NCI-H774 (cell line): Measurements from ENCODE around the gene CUX1.
A peak's percentile ranks its signal among the peaks of the same experiment; 100 is the strongest.

ENCODE experiments used
- DNase-seq: peaks from one replicate; lab custom pipeline; 2025; lab: John Stamatoyannopoulos, UW

Gene CUX1

DNA sequence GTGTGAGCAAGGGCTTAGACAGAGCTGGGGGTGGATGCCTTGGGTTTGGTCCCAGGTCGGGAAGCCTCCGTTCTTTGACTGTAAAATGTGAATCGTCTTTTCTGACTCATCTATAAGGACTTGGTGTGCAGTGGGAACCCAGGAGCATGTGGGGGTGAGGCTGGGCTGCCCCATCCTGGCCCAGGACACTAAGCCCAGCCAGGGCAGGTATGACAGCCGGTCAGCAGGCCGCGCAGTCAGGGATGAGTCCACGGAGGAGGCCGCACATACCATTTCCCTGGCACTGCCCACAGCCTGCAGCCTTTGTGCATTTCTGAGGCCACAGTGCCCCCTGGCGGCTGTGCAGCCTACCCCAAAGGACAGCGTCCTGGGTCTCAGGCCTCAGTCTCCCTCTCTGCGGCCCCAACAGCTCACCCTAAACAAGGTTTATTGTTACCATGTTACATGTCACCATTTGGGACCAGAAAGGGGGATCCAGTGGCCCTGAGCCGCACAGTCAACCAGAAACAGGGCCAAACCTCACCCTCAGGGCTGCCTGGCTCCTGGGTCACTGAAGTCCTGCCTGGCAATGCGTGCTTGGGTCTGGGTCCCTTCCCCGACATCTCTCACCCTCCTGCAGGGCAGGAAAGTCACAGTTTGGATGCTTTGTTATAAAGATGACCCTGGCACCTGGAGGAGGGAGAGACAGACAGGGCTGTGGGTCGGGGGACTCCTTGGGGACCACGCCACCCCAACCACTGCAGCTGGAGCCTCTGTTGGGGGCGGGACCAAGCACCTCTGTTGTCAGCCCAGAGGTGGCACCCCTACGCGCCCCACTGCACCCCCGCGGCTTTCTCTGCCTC lies 454.9 kb downstream of the CUX1 start:
- DNase-seq = peak; percentile 31

DNA sequence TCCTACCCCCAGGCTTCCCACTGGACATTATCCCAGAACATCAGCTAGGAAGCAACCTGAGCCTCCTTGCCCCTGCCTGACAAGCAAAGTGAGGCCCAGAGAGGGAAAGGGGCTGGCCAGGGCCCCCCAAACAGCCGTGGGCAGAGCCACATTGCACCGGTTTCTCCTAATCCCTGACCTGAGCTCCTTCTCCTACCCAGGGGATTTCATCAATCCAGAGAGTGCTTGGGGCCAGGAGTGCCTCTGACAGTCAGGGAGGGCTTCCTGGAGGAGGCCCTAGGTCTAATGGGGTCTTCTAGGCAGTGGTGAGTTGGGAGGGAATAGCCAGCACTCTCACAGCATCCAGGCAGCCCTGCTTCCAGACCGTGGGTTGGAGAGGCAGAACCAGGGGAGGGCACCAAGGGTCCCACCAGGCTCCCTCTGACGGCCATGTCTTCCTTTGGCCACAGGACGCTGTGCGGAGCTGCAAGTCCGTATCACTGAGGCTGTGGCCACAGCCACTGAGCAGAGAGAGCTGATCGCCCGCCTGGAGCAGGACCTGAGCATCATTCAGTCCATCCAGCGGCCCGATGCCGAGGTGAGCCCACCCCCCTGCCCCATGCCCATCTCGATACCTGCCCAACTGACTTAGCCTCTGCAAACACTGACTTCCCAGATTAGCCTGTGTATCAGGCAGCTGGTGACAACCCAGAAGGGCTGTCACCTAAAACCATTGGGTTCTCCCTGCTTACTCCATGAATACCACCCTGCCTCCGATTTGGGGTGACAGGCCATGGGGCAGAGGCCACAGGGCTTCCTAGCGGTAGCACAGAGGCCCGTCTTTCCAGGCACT lies 455.7 kb downstream of the CUX1 start:
- DNase-seq = no peak

DNA sequence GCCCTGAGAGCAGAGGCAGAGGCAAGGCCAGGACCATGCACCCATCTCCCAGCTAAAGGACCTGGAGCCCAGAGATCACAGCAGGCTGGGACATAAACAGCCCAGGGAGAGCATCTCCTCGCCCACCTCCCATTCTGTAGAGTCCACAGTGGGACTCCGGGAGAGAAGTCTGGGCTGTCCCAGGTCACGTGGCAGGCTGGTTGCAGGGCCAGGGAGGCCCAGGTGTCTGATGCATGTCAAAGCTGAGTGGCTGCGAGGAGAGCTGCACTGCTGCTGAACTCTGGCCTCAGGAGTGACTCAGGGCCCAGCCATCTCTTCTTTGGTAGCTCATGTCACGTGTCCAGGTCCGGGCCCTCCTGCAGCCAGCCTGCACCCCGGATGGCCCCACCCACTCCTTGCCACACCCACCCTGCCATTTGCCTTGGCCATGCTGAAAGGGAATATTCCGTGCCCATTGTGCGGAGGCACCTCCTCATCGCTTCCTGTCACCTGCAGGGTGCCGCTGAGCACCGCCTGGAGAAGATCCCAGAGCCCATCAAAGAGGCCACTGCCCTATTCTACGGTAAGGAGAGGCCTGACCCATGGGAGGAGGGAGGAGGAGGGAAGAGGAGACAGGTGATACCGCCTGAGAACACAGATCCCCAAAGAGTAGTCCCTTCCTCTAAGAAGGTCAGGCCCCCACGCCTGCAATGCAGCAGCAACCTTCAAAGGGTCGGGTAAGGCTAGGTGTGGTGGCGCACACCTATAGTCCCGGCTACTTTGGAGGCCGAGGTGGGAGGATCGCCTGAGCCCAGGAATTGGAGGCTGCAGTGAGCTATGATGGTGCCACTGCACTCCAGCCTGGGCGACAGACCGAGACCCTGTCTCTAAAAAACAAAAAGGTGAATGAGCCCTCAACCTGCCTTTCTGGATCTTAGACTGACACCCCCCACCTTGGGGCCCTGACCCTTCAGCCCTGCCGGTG lies 456.6 kb downstream of the CUX1 start:
- no peak for DNase-seq

DNA sequence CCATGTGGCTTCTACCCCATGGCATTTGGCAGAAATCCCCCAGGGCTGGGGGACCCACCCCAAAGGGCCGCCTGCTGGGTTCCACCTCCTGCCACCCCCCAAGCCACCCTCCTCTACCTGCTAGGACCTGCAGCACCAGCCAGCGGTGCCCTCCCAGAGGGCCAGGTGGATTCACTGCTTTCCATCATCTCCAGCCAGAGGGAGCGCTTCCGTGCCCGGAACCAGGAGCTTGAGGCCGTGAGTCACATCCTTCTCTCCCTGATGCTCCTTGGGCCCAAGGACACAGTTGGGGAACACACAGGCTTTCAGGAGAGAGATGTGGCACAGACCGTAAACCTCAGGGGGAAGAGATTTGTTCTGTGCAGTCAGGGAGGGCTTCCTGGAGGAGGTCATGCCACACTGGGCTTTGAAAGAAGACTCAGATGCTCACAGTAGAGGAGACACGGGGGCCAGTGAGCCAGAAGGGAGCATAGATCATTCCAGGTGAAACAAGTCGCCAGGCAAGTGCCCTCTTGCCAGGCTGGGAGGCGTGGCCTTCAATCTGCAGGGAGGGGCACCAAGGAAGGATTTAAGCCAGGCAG lies 457.8 kb downstream of the CUX1 start:
- no peak for DNase-seq

DNA sequence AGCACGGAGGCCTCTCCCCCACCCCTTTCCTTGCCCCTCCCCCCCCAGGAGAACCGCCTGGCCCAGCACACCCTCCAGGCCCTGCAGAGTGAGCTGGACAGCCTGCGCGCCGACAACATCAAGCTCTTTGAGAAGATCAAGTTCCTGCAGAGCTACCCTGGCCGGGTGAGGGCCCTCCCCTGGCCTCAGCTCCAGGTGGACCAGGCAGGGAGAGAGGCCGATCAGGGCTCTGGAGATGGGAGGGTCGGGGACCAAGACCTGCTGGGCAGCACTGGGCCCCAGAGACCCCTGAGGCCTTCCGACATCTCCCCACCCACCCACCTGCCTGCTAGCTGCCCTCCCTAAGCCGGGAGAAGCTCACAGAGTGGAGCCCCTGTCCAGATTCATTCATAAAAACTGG lies 460.5 kb downstream of the CUX1 start:
- no peak for DNase-seq

DNA sequence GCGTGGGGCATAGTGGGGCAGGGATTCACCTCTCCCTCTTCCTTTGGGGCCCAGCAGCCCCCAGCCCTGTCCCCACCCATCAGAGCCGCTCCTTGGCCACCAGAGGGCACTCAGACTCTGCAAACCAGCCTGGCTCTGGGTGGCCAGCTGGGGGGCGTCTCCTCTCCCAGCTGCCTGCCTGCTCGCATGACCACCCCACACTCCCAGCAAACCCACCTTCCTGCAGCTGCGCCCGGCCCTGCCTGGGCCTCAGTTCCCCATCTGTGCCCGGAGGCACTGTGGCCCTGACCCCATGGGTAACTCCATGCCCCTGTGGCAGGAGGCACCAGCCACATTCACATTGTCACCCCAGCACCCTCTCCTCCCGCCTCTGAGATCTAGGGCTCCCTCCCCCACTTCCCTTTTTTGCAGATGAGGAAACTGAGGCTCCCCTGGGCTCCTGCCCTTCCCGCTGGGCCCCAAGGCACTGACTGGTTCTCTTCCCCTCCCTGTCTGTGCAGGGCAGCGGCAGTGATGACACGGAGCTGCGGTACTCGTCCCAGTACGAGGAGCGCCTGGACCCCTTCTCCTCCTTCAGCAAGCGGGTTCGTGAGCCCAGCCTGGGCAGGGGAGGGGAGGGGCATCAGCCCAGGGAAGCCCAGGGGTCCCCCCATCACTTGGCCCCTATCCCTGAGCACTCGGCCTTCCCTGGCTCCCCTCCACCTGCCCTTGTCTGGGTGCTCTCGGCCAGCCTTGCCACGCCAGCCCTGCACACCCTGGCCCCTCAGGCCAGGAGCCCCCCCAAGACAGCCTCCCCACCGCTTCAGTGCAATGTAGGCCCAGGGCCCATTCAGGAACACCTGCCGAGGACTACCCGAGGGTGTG lies 462.3 kb downstream of the CUX1 start:
- peak; percentile 10 for DNase-seq

DNA sequence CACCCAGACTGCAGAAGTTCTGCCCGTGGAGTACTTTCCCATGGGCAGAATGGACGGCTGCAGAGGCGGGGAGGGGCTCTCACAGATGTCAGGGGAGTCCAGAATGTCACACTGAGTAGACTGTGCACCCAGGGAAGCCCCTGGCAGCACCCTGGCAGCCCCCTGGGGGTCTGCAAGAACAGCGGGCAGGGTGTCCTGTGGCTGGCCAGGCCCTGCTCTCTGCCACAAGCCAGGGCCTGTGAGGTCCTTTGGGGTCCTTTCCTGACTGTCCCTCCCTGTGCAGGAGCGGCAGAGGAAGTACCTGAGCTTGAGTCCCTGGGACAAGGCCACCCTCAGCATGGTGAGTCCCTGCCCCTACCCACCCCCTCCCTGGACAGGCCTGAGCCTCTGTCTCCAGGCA lies 463.1 kb downstream of the CUX1 start:
- DNase-seq = no peak

DNA sequence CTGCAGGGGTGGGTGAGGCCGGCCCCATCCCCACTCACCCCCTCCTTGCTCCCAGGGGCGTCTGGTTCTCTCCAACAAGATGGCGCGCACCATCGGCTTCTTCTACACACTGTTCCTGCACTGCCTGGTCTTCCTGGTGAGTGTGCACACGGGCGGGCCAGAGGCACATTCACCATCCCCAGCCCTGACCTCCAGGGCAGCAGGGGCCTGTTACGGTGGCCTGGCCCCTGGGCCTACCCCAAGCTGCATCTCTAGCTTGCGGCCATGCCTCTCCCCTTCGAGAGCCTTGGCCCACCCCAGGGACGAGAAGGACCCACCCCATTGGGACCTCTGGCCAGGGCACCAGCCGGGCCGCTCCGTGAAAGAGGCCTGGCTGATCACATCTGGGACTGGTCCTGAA lies 464.4 kb downstream of the CUX1 start:
- no peak for DNase-seq

DNA sequence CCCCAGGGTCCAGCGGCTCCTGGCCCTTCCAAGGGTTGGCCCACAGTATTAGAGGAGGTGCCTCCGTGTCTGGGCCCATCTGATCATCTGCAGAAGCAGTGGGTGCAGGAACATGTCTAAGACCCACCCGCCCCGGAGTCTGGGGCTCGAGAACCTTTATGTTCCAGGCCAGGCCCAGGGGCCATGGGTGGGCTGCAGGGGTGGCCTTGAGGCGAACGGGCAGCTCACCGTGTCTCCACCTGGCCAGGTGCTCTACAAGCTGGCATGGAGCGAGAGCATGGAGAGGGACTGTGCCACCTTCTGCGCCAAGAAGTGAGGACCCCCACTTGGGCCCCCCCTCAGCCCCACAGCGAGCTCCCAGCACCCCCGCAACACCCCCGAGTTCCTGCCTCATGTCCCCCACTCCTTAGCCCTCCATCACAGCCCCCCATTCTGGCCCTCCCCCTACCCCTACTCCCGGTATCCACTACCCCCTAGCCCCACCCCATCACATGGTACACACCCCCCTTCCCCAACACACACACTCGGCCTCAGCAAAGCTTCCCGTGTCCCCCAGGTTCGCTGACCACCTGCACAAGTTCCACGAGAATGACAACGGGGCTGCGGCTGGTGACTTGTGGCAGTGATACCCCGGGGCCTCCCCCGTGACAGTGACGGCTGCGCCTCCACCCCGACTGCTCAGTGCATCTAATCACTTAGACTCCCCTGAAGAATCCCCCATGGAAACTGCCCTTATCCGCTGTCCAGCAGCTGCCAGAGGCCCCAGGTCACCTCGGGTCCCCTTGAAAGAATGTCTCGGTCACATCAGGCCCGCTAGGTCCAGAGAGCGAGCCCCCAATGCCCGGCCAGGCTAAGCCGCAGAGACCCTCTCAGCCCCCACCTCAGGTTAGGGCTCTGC lies 465.3 kb downstream of the CUX1 start:
- DNase-seq = no peak

DNA sequence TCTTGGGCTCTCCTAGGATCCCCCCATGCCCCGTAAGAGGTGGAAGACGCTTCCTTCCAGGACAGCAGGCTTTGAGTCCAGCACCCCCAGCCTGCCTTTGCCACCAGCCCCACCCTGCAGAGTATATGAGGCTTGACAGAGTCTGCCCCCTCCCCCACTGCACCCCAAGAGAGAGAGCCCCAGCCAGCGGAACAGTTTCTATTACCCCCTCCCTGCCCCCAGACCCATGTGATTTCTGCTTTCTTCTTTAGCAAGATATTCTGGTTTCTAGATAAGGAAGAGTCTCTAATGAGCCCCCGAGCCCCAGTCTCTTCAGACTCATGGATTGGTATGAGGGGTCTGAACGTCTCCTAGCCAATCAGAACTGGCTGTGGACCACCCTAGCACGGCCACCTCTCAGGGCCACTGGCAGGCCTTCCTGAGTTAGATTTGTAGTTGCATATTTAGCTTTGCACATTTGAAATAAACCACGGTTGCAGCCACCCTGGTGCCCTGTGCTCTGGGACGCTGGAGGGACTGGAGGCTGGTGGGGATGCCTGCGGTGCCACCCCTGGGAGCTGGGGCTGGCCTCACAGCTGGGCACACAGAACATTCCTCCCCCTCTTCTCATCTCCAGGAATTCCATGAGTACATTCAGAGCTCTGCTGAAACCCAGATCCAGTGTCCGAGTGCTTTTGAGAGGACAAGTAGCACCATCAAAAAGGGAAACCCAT lies 466.2 kb downstream of the CUX1 start:
- no peak for DNase-seq

DNA sequence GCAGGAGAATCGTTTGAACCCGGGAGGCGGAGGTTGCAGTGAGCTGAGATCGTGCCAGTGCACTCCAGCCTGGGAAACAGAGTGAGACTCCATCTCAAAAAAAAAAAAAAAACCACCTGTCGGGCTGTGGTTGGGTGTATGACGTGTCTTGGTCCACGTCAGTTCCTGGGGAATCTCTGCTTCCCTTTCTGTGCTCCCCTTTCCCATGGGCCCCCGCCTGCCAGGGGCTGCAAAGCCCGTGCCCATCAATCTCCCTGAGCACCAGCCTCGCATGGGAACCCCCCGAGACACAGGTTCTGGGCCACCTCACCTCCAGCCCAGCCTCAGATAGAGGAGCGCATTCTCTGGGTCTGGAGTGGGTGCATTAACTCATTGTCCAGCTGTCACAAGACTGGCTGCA lies 467.0 kb downstream of the CUX1 start:
- no peak for DNase-seq

DNA sequence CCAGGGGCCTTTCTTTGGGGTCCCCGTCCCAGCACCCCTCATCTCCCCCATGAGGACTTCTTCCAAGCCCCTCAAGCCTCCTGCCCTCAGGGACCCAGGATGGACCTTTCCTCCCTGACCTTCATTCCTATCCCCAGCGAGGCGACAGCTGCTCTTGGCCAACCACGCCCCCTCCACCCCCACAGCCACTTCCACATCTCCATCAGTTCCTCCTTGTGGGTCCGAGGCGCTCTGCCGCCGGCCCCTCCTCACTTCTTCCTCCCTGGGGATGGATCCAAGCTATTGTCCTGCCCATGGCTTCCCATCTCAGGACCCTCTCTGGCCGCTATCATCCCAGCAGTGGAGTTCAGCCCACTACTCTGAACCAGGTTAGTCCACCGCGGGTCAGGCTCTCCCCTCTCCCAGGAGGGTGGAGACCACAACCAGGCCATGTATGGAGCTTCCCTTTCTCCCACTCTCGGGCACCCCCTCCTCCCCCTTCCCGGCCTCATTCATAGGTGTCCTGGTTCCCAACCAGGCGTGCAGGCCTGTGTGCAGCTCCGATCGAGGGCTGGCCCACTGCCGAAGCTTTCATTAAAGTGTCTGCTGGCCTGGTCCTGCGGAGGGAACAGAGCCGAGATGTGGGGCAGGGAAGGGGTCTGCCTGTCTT lies 467.6 kb downstream of the CUX1 start:
- no peak for DNase-seq

DNA sequence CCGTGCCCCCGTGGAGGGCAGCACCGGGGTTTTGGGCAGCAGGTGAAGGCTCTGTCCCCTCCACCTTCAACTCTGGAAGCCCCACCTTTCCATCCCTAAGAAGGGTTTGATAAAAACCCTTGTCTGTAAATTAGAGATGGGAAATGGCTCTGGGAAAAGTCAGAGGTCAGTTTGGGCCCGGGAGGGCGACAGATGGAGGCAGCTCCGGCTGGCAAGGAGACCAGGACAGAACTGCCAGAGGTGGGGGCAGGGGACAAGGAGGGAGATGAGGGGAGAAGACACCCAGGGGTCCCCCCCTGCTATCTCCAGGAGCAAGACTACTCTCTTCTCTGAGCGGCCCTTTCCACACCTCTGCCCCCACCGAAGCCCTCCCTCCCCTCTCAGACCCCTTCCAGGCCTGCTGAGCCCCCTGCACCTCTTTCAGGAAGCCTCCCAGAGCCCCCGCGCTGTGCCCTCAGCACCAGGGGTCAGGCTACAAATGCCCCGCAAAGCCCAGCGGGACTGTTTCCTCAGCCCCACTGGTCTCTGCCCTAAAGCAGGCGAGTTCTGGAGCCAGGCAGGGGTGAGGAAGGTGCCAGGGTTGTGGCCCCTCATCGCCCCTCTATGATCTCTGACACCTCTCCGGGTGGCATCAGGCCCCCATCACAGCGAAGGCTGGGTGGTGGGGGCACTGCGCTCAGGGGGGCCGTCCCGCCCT lies 468.3 kb downstream of the CUX1 start:
- no peak for DNase-seq

DNA sequence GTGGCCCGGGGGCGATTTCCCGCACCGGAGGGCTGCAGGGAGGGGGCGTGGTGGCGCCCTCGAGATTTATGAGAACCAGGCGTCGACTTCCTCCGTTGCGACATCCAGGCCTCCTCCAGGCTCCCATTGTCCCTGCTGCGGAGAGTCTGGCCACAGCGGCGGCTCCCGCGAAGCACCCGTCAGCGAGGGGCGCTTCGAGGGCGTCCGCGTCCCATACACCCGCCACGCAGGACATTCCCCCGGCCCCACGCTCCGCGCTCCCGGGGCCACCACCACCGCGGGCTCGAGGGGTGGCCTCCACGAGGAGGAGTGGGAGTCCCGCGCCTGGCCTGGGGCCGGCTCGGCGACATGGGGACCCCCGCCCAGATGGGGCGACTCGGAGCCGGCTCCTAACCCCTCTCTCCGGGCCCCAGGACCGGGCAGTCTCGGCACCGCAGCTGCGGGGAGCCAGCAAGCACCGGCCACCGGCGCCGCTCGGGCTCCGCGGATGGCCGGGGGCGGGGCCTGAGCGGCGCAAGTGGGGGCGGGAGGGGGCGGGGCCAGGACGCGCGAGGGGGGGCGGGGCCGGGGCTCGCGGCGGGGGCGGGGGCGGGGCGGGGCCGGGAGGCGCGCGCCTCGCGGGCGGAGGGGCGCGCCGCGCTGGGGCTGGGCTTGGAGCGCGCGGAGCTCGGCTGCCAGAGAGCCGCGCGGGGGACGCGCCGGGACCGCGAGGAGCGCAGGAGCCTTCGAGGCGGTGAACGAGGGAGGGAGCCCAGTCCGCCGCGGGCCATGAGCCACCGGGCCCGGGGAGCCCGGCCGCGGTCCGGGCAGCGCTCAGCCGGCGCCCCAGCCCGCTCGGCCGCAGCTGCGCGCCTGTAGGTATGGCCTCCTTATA lies 469.0 kb downstream of the CUX1 start, which contains the start of gene SH2B2:
SH2B2 (plus strand) TSS at position 632 of the 874 bp plus-strand sequence. CDS start 13,683 bp downstream, outside the sequence.
- peak; percentile 62 for DNase-seq

DNA sequence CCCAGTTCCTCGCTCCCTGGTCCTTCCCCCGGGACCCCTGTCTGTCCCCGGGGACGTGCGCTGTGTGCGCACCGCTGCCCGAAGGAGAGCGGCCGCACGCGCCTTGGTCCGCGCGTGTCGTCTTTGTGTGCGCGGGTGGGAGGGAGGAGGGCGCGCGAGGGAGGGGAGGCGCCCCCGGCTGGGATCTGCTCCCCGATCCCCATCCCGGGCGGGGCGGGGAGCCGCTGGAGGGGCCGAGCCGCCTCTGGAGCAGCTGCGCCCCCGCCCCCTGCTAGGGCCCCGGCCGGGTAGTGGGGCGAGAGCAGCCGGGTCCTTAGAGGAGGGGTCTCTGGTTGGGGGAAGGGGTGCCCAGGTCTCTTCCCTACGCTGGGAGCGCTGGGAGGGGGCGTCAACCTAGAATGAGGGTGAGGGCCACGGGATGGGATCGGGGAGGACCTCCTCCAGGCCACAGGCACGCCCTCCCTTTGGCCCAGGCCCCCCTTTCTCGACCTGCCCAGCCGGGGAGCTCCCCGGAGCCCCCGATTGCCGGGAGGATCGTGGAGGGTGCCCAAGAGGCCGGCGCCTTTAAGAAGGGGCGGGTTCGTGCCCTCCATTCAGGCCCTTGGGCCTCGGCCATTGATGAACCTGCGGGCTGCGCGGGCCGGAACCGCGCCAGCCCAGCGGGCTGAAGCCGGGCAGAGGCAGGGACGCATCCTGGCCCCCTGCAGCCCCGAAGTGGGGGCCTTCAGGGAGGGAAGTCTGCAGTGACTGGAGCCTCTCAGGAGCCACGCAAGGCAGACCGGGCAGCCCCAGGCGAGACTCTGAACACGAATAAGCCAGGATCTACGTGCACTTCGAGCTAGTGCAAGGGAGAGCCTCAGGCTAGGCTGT lies 469.9 kb downstream of the CUX1 start:
- DNase-seq = peak; percentile 20

DNA sequence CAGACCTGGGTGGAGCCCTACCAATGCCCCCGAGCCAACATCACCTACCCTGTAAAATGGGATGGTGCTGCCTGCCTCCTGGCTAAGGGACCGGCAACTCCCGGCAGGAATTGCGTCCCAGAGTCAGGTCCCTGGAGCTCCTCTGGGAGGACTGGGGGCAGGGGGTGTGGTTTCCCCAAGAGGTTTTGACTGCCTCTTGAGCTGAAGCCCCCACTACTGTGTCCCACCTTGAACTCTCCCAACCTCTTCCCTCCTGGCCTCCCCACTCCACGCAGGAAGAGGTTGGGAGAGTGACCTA lies 470.5 kb downstream of the CUX1 start:
- DNase-seq = no peak
